ENCODE data around the gene DDAH2. TPM values are rescaled to one million over a fixed set of nuclear protein-coding genes. Genes with fewer than 3 reads are reported as not detected.

Gene DDAH2, protein sequence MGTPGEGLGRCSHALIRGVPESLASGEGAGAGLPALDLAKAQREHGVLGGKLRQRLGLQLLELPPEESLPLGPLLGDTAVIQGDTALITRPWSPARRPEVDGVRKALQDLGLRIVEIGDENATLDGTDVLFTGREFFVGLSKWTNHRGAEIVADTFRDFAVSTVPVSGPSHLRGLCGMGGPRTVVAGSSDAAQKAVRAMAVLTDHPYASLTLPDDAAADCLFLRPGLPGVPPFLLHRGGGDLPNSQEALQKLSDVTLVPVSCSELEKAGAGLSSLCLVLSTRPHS
- 62.3 and 78.3 TPM in 2 replicates for total RNA-seq

DNA sequence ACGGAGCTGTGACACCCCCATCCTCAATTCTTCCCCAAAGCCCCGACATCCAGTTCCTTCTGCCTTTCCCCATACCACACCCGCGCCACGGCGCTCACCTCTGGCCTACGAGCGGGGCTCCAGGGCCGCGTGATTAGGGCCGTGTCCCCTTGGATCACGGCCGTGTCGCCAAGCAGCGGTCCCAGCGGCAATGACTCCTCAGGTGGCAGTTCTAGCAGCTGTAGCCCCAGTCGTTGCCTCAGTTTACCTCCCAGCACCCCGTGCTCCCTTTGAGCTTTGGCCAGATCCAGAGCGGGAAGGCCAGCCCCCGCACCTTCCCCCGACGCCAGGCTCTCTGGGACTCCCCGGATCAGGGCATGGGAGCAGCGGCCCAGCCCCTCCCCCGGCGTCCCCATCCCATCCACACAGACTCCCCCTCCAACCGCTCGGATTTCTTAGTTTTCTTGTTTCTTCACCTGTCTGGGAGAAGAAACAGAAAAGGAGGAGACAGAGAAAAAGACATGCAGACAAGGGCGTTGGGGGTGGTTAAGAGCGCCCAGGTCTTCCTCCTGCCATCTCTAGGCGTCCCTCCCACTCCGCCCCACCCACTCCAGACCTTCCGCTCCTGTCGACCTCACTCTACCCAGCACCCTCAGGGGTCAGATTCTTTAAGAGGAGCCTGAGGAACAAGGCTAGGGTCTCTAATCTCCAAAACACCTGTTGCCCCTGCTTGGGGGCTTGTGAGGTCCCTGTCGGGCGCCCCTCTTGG, at the start of gene DDAH2:
DDAH2 (minus strand) TSS at position 533 of the 748 bp plus-strand sequence; CDS start at position 395, 138 bp downstream.

DNA sequence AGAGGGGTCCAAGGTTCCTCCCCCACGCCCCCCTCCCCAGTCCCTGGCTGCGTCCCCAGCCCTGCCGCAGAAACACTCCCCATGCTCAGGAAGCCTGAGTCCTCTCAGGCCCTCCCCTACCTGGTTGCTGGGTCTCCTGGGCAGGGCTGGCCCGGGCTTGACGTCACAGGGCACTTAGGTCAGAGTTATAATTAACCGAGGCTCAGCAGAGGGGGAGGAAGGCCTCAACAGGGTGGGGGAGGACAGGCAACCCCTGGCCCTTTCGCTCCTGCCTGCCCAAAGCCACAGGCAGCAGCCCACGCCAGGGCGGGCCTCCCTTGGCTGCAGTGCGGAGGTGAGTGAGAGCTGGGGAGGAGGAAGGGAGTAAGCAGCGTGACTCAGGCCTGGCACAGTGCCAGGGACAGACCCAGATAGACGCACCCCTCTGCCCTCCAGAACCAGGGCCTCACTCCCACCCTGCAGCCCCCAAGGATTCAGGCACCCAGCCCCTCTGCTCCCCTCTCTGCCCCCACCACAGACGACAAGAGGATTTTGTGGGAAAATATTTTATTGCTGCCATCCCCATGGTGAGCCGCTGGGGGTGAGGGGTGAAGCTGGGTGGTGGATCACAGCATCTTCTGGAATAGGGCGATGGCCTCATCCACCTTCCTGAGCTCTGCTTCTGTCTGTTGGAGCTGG, 48.0 kb upstream of the DDAH2 start, which contains the start of gene VWA7:
VWA7 (minus strand) TSS at position 340 of the 678 bp plus-strand sequence. CDS start 549 bp downstream, outside the sequence.

DNA sequence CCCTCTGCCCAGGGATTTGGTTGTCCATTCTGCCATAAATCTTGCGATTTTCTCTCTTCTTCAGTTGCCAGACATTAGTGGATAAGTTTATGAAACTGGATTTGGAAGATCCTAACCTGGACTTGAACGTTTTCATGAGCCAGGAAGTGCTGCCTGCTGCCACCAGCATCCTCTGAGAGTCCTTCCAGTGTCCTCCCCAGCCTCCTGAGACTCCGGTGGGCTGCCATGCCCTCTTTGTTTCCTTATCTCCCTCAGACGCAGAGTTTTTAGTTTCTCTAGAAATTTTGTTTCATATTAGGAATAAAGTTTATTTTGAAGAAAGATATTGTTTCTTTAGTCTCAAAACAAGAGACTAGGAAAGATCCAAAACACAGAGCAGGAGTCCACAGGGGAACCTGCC, 33.3 kb upstream of the DDAH2 start, which contains the start of gene SAPCD1:
SAPCD1 (plus strand) TSS at position 301 of the 400 bp plus-strand sequence. CDS start 399 bp downstream, outside the sequence.

DNA sequence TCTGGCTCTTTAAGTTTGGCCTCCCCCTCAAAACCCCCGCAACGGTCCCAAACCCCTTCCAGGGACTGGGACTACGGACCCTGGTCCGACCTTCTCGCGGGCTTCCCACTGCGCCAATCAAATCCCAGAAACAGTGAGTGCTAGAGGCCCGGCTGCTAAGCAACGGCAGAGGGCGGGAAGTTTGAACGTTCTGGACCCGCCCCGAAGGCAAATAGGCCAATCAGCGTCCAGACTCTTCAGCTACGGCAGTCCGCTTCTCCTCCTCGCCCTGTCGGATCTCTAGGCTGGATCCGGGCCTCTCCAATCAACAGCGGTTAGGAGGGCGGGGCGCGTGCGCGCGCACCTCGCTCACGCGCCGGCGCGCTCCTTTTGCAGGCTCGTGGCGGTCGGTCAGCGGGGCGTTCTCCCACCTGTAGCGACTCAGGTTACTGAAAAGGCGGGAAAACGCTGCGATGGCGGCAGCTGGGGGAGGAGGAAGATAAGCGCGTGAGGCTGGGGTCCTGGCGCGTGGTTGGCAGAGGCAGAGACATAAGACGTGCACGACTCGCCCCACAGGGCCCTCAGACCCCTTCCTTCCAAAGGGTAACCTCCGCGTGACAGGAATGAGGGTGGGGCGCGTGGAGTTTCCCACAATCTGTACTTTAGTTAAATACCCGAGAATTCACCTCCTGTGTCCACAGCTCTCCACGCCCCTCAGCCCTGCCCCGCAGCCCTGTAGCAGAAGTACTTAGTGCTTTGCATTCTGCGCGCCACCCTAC, 10.7 kb upstream of the DDAH2 start, which contains the start of gene MSH5:
MSH5 (plus strand) TSS at position 367 of the 758 bp plus-strand sequence. CDS start 462 bp downstream, outside the sequence.

DNA sequence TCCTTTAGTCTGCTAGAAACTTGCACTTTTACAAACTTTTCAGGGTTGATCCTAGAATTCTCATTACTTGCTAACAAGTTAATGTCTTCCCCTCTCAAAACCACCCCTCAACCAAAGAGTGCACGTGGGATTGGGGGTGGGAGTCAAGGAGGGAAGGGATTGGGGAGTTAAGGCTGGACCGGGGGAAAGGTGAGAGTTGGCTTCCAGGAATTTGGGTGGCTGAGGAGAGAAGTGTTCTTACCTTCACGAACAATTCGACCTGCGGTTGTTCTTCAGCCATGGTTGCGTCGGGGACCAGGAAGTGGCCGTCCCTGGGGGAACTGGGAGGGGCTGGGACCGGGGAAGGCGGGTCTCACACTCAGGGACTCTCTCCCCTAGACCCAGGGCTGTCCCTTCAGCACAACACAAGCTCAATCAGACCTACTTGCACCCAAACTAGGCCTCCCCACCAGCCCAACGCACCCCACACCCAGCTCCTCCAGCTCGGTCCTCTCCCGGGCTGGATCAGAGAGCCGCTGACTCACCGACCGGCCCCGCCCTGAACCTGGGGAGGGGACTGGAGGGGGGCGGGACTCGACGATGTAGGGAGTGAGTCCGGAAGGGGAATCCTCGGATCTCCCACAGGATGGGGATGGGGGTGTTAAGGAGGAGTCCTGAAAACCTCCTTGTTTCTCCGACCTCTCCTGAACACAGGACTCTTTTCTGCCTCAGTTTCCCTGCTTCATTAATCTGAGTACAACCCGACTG, 7.1 kb upstream of the DDAH2 start, which contains the start of gene CLIC1:
CLIC1 (minus strand) TSS at position 510 of the 747 bp plus-strand sequence; CDS start at position 280, 230 bp downstream.

DNA sequence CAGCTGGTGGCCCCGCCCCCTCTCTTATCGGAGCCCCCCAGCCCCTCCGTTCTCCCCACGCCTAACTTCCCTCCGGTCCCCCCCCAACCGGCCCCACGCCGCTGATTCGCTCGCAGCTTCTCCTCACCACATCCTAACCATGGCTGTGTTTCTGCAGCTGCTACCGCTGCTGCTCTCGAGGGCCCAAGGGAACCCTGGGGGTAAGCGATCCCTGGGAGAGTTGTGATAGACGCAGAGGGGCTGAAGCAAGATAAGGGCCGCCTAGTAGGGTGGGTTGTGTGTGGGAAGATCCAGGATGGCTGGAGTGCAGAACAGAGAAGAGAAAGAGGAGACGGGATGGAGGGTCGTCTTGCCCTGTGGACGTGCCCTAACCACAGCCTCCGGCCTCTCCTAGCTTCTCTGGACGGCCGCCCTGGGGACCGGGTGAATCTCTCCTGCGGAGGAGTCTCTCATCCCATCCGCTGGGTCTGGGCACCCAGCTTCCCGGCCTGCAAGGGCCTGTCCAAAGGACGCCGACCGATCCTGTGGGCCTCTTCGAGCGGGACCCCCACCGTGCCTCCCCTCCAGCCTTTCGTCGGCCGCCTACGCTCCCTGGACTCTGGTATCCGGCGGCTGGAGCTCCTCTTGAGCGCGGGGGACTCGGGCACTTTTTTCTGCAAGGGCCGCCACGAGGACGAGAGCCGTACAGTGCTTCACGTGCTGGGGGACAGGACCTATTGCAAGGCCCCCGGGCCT, 5.7 kb downstream of the DDAH2 start, which contains the start of gene MPIG6B:
MPIG6B (plus strand) TSS at position 129 of the 735 bp plus-strand sequence; CDS start at position 140, 11 bp downstream.

DNA sequence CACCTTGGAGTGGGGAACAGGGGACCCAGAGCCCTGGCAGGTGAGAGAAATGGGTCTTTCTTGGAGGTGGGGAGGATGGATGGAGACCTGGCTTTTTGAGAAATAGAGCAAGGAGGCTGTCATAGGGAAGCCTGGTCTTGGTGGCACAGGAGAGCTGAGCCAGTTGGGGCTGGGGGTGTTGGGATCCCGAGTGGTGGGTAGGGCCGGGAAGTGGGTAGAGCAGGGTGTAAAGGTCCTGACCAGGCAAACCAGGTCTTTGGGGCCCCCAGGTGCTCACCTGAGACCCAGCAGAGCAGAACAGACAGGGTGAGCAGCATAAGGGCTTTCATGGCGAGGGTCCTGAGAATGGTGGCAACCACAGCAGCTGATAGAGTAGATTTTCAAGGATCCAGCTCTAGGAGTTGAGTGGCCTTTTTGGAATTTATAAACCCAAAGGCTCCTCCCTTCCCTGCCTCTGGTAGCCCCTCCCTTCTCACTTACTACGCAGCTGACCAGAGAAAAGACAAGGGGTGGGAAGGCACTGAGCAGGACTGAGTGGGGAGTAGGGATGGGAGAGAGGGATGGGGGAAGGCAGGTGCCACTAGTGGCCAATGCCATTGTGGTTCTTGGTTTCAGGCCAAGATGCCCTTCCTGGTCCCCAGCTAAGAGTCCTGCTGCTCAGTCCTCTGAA, 7.6 kb downstream of the DDAH2 start, which contains the start of gene LY6G6C:
LY6G6C (minus strand) TSS at position 396 of the 670 bp plus-strand sequence; CDS start at position 329, 67 bp downstream.

DNA sequence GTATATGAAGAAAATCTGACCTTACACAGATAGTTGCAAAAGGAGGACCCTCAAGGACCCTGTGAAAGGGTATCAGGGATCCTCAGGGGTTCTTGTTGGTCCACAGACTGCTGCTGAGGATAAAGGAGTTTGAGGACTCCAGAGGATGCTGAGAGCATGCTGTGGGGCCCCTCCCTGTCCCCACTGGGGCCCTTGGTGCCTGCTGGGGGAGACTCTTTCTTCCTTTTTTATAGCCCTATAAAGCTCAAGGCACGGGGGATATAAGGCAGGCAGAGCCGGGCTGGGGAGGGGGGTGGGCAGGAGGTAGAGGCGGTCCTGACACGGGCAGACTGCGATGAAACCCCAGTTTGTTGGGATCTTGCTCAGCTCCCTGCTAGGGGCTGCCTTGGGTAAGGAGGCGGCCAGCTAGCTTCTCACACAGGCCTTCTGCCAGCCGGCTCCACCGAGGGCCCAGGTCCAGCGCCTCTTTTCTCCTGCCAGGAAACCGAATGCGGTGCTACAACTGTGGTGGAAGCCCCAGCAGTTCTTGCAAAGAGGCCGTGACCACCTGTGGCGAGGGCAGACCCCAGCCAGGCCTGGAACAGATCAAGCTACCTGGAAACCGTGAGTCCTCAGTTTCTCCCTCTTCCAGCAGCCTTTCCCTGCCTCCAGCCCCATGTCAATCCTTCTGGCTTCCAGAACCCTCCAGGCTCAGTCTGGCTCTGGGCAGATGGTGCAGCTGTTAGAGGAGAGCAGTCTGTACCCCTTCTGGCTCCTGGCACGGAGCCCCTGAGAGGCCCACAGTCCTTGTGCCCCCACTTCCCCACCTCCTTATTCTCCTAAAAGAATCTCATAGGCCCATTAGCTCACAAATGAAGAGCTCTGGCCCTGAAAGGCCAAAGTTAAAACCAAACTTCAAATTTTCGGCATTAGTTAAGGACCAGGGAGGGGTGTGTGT, 13.8 kb downstream of the DDAH2 start, which contains the start of gene LY6G6D:
LY6G6D (plus strand) TSS at position 327 of the 937 bp plus-strand sequence; CDS start at position 335, 8 bp downstream.

DNA sequence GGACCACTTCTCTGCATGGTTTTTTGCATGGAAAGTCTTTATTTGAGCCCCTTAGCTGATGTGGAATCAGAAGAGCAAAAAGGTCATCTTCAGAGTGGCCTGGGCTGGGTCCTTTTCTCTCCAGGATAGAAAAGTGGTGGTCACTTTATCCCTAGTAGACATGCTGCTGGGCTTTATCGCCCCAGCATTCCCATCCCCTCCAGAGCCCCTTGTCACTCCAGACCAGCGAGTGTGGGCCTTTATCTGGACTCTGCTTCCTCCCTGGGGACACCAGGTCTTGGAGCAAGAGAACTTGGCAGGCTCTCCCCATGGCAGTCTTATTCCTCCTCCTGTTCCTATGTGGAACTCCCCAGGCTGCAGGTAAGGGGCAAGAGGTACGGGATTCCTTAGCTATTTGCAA, 22.5 kb downstream of the DDAH2 start, which contains the start of gene LY6G6F:
LY6G6F (plus strand) TSS at position 268 of the 400 bp plus-strand sequence; CDS start at position 309, 41 bp downstream.

DNA sequence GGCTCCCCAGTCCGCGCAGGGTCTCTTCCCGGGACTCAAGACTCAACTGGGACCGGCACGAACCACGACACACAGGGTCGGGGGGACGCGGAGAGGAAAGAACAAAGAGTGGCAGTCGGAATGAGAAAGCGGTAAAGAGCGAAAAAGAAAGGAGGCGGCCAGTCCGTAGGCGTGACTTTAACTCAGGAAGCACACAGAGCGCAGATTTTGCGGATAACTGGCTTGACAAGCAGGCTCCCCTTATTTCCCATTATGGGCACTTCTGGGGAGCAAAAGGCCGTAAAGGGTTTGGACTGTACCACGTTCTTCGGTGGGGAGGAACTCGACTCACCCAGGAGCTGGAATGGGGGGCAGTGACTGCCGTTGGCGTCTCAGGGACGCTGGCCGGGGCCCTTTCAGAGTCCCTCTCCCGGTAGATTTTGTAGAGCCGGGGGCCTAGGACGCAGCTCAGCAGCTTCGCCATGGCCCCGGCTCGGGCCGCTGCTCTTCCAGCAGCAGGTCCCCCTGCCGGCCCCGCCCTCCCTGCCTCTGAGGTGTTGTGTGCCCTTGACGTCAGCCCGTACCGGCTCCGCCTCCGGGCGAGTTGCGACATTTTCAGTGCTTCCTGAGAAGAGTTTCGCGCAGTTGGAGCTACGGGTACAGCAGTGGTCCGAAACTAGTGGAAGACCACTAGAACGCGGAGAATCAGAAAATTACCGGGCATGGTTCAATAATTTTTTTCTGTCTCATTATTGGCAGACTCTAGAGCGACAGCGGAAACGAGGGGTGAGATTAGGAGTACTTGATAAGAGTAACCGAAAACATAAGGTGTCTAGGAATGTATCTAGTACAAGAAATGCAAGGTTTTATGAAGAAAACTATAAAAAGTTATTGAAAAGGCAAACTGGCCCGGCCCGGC, 26.0 kb downstream of the DDAH2 start, which contains the start of gene ABHD16A:
ABHD16A (minus strand) TSS at position 506 of the 898 bp plus-strand sequence; CDS start at position 463, 43 bp downstream.

DNA sequence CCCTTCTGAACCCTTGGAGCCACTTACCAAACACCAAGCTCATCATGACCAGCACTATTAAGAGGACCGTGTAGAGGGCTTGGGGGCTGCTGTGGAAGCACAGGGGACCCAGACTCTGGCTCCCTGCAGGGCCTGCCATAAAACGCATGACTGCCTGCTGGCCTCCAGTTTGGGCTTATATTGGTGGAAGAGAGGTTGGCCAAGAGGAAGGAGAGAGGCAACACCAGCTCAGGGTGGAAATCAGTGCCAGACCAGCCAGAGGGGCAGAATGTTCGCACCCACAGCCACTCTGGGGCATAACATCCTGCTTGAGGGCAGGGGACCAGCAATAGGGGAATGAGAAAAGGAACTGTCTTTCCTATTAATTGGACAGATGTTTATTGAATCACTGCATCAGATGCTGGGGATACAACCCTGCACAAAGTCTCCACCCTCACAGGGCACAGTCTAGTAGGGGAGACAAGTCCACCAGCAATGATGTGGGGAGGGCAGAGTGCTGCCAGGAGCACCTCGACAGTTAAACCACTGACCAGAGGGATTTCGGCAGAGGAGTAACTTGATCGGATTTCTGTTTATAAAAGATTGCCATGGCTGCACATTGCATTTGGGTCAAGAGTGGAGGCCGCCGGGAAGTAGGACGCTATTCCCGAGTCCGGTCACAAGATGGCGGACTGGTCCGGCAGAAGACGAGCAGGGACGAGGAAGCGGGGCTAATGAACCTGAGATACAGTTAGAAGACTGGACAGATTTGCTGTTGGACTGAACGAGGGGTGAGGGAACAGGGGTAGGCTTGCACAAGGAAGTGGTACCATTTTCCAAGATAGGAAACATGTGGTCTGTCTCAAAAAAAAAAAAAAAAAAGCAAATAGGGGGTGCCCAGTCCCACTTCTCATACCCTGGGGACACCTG, 48.6 kb downstream of the DDAH2 start, which contains the start of gene LY6G5C:
LY6G5C (minus strand) TSS at position 842 of the 909 bp plus-strand sequence; CDS start at position 148, 694 bp downstream.

All from hair follicle dermal papilla cell (primary cell).